BJ (cell line): ENCODE data around the gene SFTPB. TPM values are rescaled to one million over a fixed set of nuclear protein-coding genes. Genes with fewer than 3 reads are reported as not detected.

ENCODE experiments used
- CTCF ChIA-PET: fragments of 350-600 bp; formaldehyde crosslinking; extraction: SDS; loops from one replicate; lab custom pipeline; 2021; ENCODE audit warnings: antibody characterized with exemption, inconsistent platforms; lab: Yijun Ruan, JAX
- POLR2A ChIA-PET: fragments of 300-600 bp; sonication (Branson Sonifier 250); formaldehyde crosslinking; extraction: SDS; loops from one replicate; lab custom pipeline; 2021; ENCODE audit warnings: antibody characterized with exemption; lab: Charles Lee
- DNase-seq: peaks from one replicate; pipeline ENCODE4 v3.0.0-alpha.2; 2011; ENCODE audit warnings: low read depth
- H3K27me3 ChIP-seq: 2 replicates; pipeline ENCODE4 v1.6.0; 2011; ENCODE audit warnings: low read length; ENCODE audit not compliant: control insufficient read depth, insufficient read depth
- H3K36me3 ChIP-seq: 2 replicates; pipeline ENCODE4 v1.5.1; 2011; ENCODE audit warnings: low read length; ENCODE audit not compliant: control insufficient read depth, insufficient read depth
- H3K4me3 ChIP-seq: 2 replicates; pipeline ENCODE4 v1.5.1; 2011; ENCODE audit warnings: low read depth, mild to moderate bottlenecking, control low read depth, low read length
- polyA plus RNA-seq: library from polyadenylated mRNA; depleted of rRNA; stranded (reverse); fragments of >200 nt; gene quantifications from 2 replicates; pipeline ENCODE4 v1.2.3, GENCODE V29; 2011
- TF ChIP-seq, protein P1 (sequence below): IDR thresholded peaks from 2 replicates; pipeline ENCODE4 v1.5.1; 2011; ENCODE audit warnings: low read depth, mild to moderate bottlenecking, control low read depth, inconsistent platforms, low read length, moderate library complexity; ENCODE audit not compliant: insufficient read depth

Gene SFTPB
- polyA plus RNA-seq, 1 experiment, result not detected

DNA sequence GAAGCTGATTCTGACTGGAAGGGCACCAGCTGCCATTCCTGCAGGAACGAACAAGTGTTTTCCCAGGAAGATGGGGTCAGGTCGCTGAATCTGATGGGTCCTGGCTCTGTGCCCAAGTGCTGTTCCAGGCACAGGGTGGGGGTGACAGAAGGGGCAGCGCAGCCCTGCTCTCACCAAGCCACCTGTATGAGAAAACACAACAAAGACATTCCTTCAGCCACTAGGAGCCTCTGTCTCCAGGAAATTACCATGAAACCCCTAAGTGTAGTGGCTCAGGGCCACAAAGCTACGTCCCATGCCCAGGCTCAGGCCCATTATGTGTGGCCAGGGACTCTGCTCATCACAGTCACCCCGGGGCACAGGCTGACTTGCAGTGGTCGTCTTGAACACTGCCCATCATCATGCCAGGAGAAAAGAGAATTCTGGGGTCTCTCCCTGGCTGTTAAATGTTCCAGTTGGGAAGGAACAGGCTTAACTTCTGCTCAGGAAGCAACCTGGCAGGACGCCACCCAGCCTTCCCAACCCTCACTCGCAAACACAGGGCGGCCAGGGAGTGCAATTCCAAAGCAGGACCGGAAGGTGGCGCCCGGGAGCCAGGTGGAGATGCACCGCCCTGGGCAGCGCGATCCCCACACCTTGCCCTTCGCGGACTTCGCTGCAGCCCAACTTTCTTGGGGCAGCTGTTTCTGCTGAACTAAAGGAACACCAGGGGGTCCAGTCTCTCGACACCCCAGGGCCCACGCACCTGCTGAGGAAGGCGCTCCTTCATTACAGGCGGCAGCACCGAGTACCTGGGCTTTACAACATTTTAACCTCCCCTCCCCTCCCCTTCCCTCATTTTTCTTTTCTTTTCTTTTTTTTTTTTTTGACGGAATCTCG, 11.0 kb upstream of the SFTPB start:
- no peak for DNase-seq
- ChIA-PET POLR2A (no interaction called here), CTCF (interaction anchor here (0.7 to 3.9 kb wide), 27 partner anchors 8 to 135 kb away, joined by 3 to 49 read pairs (median 5); partner anchors contain the start of genes GNLY and SFTPB)
- TF ChIP-seq, protein P1, sequence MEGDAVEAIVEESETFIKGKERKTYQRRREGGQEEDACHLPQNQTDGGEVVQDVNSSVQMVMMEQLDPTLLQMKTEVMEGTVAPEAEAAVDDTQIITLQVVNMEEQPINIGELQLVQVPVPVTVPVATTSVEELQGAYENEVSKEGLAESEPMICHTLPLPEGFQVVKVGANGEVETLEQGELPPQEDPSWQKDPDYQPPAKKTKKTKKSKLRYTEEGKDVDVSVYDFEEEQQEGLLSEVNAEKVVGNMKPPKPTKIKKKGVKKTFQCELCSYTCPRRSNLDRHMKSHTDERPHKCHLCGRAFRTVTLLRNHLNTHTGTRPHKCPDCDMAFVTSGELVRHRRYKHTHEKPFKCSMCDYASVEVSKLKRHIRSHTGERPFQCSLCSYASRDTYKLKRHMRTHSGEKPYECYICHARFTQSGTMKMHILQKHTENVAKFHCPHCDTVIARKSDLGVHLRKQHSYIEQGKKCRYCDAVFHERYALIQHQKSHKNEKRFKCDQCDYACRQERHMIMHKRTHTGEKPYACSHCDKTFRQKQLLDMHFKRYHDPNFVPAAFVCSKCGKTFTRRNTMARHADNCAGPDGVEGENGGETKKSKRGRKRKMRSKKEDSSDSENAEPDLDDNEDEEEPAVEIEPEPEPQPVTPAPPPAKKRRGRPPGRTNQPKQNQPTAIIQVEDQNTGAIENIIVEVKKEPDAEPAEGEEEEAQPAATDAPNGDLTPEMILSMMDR, result peak; percentile 99
- Histone ChIP-seq H3K4me3 (no peak overlapping the region), H3K27me3 (no peaks in the 10 kb centered on the region), H3K36me3 (no peaks in the 10 kb centered on the region)

DNA sequence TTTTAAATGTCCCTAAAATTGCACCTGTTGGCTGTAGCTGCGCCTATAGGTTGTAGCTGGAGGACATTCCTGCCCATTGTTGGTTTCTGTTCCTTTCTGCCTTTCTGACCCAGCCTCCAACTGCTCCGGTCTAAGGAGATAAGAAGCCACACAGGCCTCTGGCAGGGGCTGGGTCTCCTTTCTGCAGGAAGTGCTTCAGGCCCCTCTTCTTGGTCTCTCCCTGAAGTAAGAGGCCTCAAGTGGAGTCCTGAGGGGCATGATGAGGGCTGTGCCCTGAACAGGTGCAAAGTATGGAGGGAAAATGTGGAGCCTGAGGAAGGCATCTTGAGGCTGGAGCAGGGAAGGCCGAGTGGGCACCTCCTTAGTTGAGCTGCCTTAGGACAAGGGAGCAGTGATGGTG, 10.4 kb upstream of the SFTPB start:
- DNase-seq, result no peak
- Histone ChIP-seq H3K4me3 (no peak overlapping the region), H3K36me3 (no peaks in the 10 kb centered on the region), H3K27me3 (no peaks in the 10 kb centered on the region)
- ChIA-PET POLR2A (no interaction called here), CTCF (interaction anchor here (0.7 to 3.9 kb wide), 27 partner anchors 8 to 136 kb away, joined by 3 to 49 read pairs (median 5); partner anchors contain the start of genes GNLY and SFTPB)
- TF ChIP-seq, protein P1, result no peak

DNA sequence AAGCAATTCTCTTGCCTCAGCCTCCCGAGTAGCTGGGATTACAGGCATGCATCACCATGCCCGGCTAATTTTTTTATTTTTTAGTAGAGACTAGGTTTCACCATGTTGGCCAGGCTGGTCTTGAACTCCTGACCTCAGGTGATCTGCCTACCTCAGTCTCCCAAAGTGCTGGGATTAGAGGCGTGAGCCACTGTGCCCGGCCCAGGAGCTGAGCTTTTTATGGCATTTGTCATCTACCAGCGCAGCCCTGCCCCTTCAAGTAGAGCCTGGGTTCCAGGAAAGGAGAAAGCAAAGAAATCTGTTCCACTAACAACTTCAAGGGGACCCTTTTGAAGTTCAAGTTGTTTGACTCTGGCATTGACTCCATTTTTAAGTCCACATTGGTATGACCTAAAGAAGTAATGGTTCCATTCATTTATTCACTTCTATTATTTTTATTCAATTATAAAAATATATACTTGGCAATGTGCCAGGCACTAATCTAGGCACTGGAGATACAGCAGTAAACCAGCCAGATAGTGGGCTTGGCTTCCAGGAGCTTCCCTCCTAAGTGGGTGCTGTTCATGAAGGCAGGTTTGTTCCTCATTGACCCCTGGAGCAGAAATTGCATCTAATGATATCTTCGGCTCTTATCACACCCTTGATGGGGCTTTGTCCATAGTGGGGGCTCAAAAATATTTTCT, 8.0 kb upstream of the SFTPB start:
- ChIA-PET CTCF (interaction anchor here (0.7 to 4.2 kb wide), 6 partner anchors 16 to 404 kb away, joined by 3 to 17 read pairs (median 4); no protein-coding TSS in a partner anchor), POLR2A (no interaction called here)
- Histone ChIP-seq H3K36me3 (no peaks in the 10 kb centered on the region), H3K4me3 (no peak overlapping the region), H3K27me3 (no peaks in the 10 kb centered on the region)
- DNase-seq, result no peak
- TF ChIP-seq, protein P1, result no peak

DNA sequence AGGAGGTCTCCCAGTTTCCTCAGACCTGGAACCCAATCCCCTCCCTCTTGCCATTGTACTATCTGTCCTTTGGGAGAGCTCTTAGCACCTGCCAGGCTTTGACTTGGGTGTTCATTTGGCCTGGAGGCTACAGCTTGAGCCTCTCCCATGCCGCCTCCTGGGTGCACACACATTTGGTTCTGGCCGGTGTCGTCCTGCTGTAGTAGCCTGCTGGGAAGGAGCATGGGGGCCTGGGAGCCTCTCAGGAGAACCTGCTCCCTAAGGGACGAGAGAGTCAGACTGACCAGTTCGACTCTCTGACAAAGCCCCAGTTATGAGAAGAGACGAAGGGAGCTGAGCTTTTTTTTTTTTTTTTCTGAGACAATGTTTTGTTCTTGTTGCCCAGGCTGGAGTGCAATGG, 7.4 kb upstream of the SFTPB start:
- POLR2A ChIA-PET, result no interaction called here
- CTCF ChIA-PET, result interaction anchor here (1.7 to 4.2 kb wide), 3 partner anchors 17 to 38 kb away, joined by 5 to 17 read pairs (median 9); no protein-coding TSS in a partner anchor
- Histone ChIP-seq H3K36me3 (no peaks in the 10 kb centered on the region), H3K27me3 (no peaks in the 10 kb centered on the region), H3K4me3 (no peak overlapping the region)
- no peak for DNase-seq
- TF ChIP-seq, protein P1, result no peak

DNA sequence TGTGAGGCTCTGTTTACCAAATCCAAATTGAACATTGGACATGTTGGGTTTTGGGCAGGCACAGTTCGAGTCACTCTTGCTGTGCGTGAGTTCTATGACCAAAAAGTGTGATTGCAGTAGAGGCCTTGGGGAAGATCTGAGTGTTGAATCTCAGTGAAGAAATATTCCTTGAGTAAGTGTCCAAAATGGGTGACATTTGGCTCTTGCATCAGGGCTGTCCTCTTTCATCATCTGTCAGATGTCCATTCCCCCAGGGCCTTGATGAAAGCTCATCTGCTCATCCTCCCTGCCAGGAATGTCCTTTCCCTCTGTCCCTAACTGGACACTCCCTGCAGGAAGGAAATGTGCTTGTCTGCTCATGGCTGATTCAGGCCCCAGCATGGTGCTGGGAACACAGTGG, 6.4 kb upstream of the SFTPB start:
- ChIA-PET POLR2A (no interaction called here), CTCF (interaction anchor here (0.8 to 4.2 kb wide), 6 partner anchors 13 to 37 kb away, joined by 3 to 17 read pairs (median 6); partner anchors contain the start of gene GNLY)
- Histone ChIP-seq H3K4me3 (no peak overlapping the region), H3K36me3 (no peaks in the 10 kb centered on the region), H3K27me3 (no peaks in the 10 kb centered on the region)
- no peak for DNase-seq
- TF ChIP-seq, protein P1, result no peak
